Kidney epithelial cell (primary cell): ENCODE data around the gene STK10. TPM values are rescaled to one million over a fixed set of nuclear protein-coding genes. Genes with fewer than 3 reads are reported as not detected.

ENCODE experiments used
- DNase-seq: peaks from one replicate; pipeline ENCODE4 v3.0.0-alpha.2; 2010; ENCODE audit warnings: low read depth
- H3K27me3 ChIP-seq: 2 replicates; pipeline ENCODE4 v1.6.0; 2011; ENCODE audit warnings: low read length; ENCODE audit not compliant: control insufficient read depth, insufficient read depth
- H3K36me3 ChIP-seq: 2 replicates; pipeline ENCODE4 v1.5.1; 2011; ENCODE audit warnings: low read length; ENCODE audit not compliant: control insufficient read depth, insufficient read depth
- H3K4me3 ChIP-seq: 2 replicates; pipeline ENCODE4 v1.5.1; 2011; ENCODE audit warnings: low read depth, mild to moderate bottlenecking, control low read depth, low read length
- CTCF ChIP-seq: IDR thresholded peaks from 2 replicates; pipeline ENCODE4 v1.5.1; 2011; ENCODE audit warnings: mild to moderate bottlenecking, moderate library complexity, low read length, control low read depth, inconsistent platforms; ENCODE audit not compliant: insufficient read depth, poor library complexity, severe bottlenecking
- total RNA-seq: library from RNA; depleted of rRNA; stranded (reverse); fragments of >200 nt; gene quantifications from 2 replicates; pipeline ENCODE4 v1.2.3, GENCODE V29; 2015

Gene STK10
- total RNA-seq, 1 donor from 2014 or later: 24.7 TPM

- Histone ChIP-seq H3K36me3 (peaks cover 3% of the 10 kb centered on the region), H3K27me3 (no peaks in the 10 kb centered on the region), H3K4me3 (no peak overlapping the region)
- no peak for TF ChIP-seq CTCF
- DNase-seq: no peak
Measured at GRCh38 chr5:172054611-172055153, 133.3 kb downstream of the STK10 start.

DNA sequence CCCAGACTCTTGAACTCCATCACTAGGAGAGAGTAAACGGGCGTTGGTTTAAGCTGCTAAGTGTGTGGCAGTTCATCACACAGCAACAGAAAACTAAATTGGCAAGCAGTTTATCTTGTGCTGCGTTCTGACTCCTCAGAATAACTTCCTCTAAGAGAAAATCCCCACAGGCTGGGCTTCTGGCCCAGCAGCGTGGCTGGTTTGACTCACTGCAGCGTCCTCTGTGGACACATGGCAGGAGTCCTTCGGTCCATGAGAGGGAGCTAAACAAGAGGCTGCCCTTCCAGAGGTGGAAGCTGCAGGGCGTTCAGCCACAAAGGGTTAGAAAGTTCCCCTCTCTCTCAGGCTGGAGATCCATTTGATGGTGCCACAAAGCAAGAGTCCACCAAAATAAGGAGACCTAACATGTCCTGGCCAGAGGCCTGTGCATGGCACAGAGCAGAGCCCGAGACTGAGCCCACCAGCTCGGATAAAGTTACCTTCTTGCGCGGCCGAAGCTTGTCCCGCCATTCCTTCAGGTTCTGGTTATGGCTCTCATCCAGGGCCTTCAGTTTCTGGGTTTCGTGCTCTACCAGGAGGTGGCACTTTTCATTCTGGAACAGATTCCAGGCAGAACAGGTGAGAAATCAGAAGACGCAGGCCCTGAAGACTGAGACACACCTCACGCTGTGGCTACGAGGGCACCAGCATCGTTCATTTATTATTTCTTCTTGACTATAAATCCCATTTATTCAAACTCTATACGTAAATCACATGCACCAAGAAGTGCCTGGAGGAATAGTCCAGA, 135.4 kb downstream of the STK10 start:
- TF ChIP-seq CTCF: peak; percentile 0
- DNase-seq: no peak
- no peak overlapping the region for H3K4me3 ChIP-seq
- H3K27me3 ChIP-seq: no peaks in the 10 kb centered on the region
- H3K36me3 ChIP-seq: peaks cover 3% of the 10 kb centered on the region

GRCh38 chr5:172051643-172052339, 136.2 kb downstream of the STK10 start:
- Histone ChIP-seq H3K36me3 (peaks cover 2% of the 10 kb centered on the region), H3K27me3 (no peaks in the 10 kb centered on the region), H3K4me3 (no peak overlapping the region)
- TF ChIP-seq CTCF: no peak
- DNase-seq: peak; percentile 25

DNA sequence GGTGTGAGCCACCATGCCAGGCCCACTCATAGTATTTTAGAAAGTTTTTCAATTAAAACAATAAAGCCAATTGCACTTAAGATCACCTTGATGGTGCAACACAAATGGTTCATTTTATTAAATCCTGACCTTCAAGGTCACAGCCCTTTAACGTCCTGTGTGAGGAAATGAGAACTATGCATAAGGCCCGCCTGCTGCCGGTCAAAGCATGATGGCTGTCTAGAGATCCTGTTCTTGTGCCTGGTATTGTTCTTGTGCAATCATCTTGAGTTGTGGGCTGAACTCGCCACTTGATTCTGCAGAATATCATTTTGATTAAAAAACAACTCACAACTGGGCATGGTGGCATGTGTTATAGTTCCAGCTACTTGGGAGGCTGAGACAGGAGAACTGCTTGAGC, 137.9 kb downstream of the STK10 start:
- no peak for DNase-seq
- Histone ChIP-seq H3K4me3 (no peak overlapping the region), H3K27me3 (no peaks in the 10 kb centered on the region), H3K36me3 (peaks cover 2% of the 10 kb centered on the region)
- no peak for TF ChIP-seq CTCF

- no peak for DNase-seq
- H3K27me3 ChIP-seq: no peaks in the 10 kb centered on the region
- TF ChIP-seq CTCF: no peak
- no peak overlapping the region for H3K4me3 ChIP-seq
- H3K36me3 ChIP-seq: peaks cover 2% of the 10 kb centered on the region
Measured at GRCh38 chr5:172049226-172049796, 138.7 kb downstream of the STK10 start.
